Measurements from ENCODE around the gene CHMP1A.
A peak's percentile ranks its signal among the peaks of the same experiment; 100 is the strongest.
"Not testable (repeated sequence)": the region's sequence is repeated elsewhere in the genome, so short reads cannot be mapped to it uniquely, and the experiment has no call there.

CHMP1A gene

GRCh38 chr16:89657442-89658220 is at the start of gene CHMP1A, which contains the start of gene SPATA33:
TSS of gene CHMP1A (minus strand) at chr16:89657708. CDS start at chr16:89657588, 120 bp downstream.
TSS of gene SPATA33 (plus strand) at chr16:89657836. CDS start at chr16:89657912, 76 bp downstream.
- DNase-seq (ENCODE audit: low read depth) = peak; percentile 41
- peak within 1 kb of the TSS; percentile 79 for H3K4me3 ChIP-seq (ENCODE audit: low read depth, low read length)

DNA sequence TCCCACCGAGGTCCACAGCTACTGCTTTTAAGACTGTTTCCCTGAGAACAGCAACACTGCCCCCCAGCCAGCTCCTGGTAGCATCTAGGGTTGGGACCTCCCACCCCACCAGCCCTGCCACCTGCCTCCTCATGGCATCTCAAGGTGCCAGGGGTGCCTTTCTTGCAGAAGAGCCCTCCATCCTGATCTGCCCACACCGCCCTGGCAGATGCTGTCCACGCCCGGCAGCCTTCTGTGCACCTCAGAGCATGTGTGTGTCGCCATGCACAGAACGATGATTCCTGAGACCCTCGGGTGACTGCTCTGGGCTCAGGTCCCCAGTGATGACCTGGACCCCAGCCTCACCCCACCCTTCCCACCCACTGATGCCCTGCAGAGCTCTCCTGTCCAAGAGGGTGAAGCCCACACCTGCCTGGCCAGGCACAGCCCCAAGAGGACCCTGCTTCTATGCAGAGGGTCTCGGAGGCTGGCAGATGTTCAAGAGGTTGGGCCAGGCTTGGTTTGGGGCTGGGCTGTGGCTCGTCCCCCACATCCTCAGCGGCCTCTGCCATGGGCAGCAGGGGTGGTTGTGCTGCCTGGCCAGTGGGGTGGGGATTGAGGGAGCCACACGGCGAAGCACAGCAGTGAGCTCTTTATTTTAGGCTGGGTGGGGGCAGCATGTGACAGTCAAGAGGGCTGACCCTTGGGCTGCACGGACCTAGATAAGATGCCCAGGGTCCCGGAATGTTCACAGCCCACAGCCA is 49.2 kb upstream of the CHMP1A start:
- no peak overlapping the region for H3K4me3 ChIP-seq (ENCODE audit: low read depth, low read length)
- DNase-seq (ENCODE audit: low read depth) = no peak

- no peak for DNase-seq (ENCODE audit: low read depth)
- H3K4me3 ChIP-seq (ENCODE audit: low read depth, low read length) = no peak overlapping the region
Measured at GRCh38 chr16:89705006-89705405, 47.5 kb upstream of the CHMP1A start.

- DNase-seq (ENCODE audit: low read depth) = no peak
- H3K4me3 ChIP-seq (ENCODE audit: low read depth, low read length) = no peak overlapping the region
Measured at GRCh38 chr16:89704281-89704680, 46.8 kb upstream of the CHMP1A start.

DNA sequence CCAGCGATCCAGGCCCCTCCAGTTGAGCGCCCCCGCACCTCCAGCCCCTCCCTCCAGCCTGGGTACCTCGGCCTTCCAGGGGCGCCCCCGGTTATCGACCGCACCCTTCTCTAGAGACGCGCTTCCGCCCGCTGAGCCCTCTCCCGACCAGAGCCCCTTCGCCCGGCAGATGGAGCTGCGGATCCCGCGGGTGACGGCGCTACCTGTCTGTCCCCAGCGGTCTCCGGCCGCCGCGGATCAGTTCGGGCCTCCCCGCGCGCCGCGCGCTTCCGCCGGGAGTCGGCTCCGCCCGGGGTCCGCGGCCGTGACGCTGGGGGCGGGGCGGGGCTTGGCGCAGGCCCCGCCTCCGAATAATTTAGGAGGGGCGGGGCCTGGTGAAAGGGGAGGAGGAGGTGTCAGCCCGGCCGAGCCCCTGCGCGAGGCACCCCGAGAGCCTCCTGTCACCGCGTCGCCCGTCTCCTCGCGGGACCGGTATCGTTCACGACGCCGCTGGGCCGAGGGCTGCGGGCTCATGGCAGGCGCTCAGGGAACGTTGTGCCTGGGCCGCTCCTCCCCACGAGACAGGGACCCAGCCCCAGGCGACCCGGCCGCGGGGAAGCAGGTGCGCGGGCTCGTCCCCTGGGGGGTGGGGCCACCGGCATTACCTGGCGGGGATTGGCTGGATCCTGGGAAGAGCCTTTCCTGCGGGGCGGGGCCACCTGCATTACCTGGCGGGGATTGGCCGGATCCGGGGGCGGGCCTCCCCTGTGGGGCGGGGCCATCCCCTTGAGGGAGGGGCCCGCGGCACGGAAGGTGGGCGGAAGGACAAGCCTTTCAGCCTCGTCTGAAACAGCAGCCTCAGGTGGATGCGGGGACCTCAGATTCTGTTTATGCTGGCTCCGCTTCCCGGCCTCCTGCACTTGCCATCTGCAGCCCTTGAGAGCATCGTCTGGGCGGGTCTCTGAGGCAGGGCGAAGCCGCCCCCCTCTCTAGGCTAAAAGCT is 44.2 kb upstream of the CHMP1A start, which contains the start of gene SPATA2L:
SPATA2L (minus strand) TSS at position 281 of the 982 bp plus-strand sequence. CDS start 473 bp downstream, outside the sequence.
- H3K4me3 ChIP-seq (ENCODE audit: low read depth, low read length) = peak within 1 kb of the TSS; percentile 70
- no peak for DNase-seq (ENCODE audit: low read depth)

GRCh38 chr16:89700649-89701424 is 43.3 kb upstream of the CHMP1A start:
- no peak for DNase-seq (ENCODE audit: low read depth)
- peak overlapping the region; percentile 70 for H3K4me3 ChIP-seq (ENCODE audit: low read depth, low read length)

DNA sequence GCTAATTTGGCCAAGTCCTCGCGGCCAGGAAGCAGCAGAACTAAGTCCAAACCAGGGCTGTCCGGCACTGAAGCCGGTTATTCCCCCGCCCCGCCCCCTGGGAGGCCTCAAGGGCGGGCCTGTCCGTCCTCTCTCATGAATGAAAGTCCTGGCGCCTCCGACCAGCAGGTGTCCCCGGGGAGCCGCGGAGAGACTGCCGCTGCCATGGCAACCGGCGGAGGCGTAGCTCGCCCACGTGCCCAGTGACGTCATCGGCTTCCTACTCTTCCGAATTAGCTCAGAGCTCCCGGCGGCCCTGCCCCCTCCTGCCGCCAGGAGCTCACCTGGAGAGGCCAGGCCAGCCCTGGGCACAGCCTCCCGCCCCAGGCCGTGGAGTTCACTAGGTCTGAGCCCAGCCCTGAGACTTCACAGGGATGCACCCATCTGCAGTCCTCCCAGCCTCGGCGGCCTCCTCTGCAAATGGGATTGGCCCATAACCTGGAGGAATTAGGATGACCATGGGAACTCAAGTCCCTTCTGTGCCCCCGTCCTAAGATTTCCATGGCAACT is 42.7 kb upstream of the CHMP1A start:
- H3K4me3 ChIP-seq (ENCODE audit: low read depth, low read length) = peak overlapping the region; percentile 70
- DNase-seq (ENCODE audit: low read depth) = peak; percentile 87

DNA sequence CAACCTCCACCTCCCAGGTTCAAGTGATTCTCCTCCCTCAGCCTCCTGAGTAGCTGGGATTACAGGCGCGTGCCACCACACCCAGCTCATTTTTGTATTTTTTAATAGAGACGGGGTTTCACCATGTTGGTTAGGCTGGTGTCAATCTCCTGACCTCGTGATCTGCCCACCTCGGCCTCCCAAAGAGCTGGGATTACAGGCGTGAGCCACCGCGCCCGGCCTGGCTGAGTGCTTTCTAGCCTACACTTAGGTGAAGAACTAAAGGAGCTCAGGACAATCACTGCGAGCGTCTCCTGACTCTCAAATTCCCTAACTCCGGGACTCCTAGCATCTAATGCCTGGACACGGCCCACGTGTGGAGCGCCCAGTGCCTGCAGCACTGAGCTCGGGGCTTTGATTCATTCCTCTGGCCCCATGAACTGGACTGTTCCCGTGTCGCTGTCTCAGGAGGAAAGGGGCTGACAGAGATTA is 42.2 kb upstream of the CHMP1A start:
- not testable (repeated sequence) for H3K4me3 ChIP-seq (ENCODE audit: low read depth, low read length); DNase-seq (ENCODE audit: low read depth)

GRCh38 chr16:89698717-89699116 is 41.2 kb upstream of the CHMP1A start:
- DNase-seq (ENCODE audit: low read depth); H3K4me3 ChIP-seq (ENCODE audit: low read depth, low read length): not testable (repeated sequence)

DNA sequence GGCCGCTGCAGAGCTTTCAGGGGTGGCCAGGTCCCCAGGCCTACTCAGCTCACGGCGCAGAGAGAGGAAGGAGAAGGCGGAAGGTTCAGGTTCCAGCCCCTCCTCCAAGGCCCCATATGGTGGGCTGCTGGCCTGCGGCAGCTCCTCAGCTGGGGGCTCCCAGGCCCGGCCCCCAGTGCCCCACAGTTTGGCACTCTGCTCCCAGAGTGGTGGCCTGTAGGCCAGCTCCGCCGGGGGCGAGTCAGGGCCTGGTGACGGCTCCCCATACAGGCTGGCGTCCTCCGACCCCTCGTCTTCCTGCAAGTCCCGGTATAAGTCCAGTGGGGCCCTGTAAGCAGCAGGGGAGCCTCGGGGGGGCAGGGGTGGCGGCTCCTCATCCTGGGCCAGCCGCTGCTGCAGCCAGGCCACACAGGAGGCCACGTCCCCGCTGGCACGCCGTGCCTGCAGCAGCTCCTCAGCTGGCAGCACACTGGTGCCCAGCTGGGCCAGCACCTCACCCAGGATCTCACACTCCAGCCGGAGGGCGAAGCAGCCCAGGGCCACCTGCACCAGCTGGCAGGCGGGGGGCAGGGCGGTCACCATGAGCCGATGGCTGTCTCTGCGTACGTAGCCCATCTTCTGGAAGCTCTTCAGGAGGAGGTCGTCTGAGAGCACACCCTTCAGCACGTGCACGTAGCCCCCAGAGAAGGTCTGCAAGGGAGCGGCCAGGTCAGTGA is 40.3 kb upstream of the CHMP1A start:
- DNase-seq (ENCODE audit: low read depth) = no peak
- no peak overlapping the region for H3K4me3 ChIP-seq (ENCODE audit: low read depth, low read length)

DNA sequence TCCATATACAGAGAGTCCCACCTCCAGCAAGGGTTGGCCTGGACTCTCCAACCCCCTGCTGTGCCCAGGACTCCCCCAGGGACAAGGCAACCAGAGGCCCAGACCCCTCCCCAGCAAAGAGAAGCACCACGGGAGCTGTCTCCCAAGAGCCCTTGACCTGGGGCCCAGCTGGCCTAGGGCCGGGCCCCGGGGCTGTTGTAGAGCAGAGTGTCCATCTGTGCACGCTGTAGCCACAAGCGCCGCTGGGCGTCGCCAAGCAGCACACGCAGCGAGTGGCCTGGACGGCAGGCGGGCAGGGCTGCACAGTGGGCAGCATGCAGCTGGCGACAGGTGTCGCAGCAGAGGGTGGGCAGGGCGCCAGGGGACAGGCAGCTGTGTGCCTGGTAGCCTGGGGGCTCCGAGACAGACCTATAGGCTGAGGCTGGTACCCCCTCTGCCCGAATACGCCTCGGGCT is 39.7 kb upstream of the CHMP1A start:
- no peak for DNase-seq (ENCODE audit: low read depth)
- no peak overlapping the region for H3K4me3 ChIP-seq (ENCODE audit: low read depth, low read length)

DNA sequence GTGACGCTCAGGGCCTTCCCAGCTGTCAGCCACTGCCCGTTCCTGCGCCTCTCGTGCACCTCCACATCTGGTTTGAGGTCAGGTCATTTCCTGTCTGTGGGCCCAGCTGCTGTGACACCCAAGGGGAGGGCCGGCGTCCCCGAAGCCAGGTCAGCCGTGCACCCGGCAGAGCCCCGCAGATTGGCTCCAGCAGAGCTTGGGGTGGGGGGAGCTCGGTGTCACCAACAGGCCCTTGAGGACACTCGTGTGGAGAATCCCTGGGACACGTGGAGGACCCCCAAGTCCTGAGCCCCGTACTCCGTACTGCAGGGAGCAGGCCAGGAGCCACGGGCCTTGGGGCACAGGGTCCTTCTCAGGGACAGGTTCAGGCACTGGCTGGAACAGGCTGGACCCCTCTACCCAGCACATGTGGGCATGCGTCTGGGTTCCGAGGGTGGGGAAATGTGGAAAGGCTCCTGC is 39.2 kb upstream of the CHMP1A start:
- DNase-seq (ENCODE audit: low read depth) = no peak
- H3K4me3 ChIP-seq (ENCODE audit: low read depth, low read length) = no peak overlapping the region

GRCh38 chr16:89695875-89696669 is 38.6 kb upstream of the CHMP1A start:
- no peak overlapping the region for H3K4me3 ChIP-seq (ENCODE audit: low read depth, low read length)
- no peak for DNase-seq (ENCODE audit: low read depth)

DNA sequence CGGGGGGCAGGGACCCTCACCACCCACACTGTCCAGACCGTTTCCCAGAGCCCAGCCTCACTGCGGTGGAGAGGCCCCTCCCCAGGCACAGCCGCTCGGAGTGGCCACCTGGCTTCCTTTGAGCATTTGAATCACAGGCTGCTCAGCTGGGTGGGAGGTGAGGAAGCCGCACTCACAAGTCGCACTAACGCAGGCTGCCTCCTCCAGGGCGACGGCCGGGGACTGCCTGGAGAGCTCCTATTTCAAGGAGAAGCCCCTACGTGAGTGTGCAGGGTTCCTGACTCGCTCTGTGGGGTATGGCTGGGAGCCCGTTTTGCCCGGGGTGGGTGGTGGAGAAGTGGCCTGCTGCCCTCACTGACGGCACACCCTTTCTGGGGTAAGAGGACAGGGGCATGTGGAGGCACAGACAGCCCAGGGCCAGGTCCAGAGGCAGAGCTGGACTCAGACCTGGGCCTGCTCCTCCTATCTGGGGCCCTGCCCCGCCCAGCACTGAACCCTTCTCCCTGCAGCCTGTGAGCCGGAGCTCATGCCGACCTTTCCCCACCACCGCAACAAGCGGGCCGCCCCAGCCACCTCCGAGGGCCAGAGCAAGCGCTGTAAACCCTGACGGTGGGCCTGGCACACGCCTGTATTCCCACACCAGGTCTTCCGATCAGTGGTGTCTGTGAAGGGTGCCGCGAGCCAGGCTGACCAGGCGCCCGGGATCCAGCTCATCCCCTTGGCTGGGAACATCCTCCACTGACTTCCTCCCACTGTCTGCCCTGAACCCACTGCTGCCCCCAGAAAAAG is 37.8 kb upstream of the CHMP1A start:
- DNase-seq (ENCODE audit: low read depth) = no peak

GRCh38 chr16:89694784-89695085 is 37.2 kb upstream of the CHMP1A start:
- DNase-seq (ENCODE audit: low read depth); H3K4me3 ChIP-seq (ENCODE audit: low read depth, low read length): not testable (repeated sequence)

More for the DNA sequence above, 37.8 kb upstream of the CHMP1A start:
- no peak overlapping the region for H3K4me3 ChIP-seq (ENCODE audit: low read depth, low read length)

Data from skeletal muscle cell (primary cell).